ENCODE measurements around the gene NECAB2.
"Not testable (repeated sequence)": the region's sequence is repeated elsewhere in the genome, so short reads cannot be mapped to it uniquely, and the experiment has no call there.

The NECAB2 gene

GRCh38 chr16:83936581-83937165 is 31.4 kb upstream of the NECAB2 start:
- DNase-seq, result no peak

DNA sequence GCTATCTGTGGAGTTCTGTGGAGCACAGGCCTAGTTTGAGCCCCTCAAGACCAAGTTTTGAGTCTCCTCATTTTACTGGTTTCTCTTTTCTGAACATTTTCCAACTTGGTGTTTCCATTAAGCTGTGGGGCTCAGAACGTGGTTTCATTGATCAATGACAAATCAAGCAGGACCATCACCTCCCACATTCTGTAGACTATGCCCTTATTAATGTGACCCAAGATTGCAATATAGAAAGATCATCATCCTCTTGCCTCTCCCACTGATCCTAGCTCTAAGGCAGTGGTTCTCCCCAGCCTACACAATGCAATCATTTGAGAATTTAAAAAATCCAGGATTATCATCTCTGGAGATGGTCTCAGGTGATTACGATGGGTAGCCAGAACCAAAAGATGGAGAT is 30.8 kb upstream of the NECAB2 start:
- DNase-seq, result no peak

- no peak for DNase-seq
These were observed 29.8 kb upstream of the NECAB2 start for GRCh38 chr16:83937922-83938885.

- DNase-seq, result no peak
These were observed 28.7 kb upstream of the NECAB2 start for GRCh38 chr16:83939266-83939855.

GRCh38 chr16:83940119-83940518 is 27.9 kb upstream of the NECAB2 start:
- no peak for DNase-seq

GRCh38 chr16:83940630-83941378 is 27.2 kb upstream of the NECAB2 start:
- no peak for DNase-seq

DNA sequence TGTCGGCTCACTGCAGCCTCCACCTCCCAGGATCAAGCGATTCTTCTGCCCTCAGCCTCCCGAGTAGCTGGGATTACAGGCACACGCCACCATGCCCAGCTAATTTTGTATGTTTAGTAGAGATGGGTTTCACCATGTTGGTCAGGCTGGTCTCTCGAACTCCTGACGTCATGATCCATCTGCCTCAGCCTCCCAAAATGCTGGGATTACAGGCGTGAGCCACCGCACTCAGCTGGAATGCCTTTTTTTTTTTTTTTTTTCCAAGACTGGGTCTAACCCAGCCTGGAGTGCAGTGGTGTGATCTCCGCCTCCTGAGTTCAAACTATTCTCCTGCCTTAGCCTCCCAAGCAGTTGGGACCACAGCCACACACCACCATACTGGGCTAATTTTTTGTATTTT is 26.5 kb upstream of the NECAB2 start:
- DNase-seq, result not testable (repeated sequence)

- no peak for DNase-seq
These were observed 26.0 kb upstream of the NECAB2 start for GRCh38 chr16:83942074-83942473.

GRCh38 chr16:83942815-83943515 is 25.1 kb upstream of the NECAB2 start:
- DNase-seq, result no peak

- DNase-seq, result no peak
These were observed 24.5 kb upstream of the NECAB2 start for GRCh38 chr16:83943516-83944050.

DNA sequence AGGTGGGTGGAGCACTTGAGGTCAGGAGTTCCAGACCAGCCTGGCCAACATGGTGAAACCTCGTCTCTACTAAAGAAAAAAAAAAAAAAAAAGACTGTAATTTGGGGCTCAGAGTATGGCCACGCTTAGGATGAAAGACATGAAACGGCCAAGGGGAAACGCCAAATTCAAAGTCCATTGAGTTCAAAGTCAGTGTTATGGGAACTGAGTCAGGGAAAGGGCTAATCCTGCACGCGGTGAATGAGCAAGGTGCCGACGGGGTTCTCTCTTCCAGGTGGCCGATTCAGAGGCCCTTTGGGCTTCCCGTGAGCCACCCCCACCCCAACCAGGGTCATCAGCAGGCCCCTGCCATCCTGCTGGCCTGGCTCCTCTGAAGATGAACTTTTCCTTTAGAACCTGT is 22.5 kb upstream of the NECAB2 start:
- DNase-seq, result no peak

DNA sequence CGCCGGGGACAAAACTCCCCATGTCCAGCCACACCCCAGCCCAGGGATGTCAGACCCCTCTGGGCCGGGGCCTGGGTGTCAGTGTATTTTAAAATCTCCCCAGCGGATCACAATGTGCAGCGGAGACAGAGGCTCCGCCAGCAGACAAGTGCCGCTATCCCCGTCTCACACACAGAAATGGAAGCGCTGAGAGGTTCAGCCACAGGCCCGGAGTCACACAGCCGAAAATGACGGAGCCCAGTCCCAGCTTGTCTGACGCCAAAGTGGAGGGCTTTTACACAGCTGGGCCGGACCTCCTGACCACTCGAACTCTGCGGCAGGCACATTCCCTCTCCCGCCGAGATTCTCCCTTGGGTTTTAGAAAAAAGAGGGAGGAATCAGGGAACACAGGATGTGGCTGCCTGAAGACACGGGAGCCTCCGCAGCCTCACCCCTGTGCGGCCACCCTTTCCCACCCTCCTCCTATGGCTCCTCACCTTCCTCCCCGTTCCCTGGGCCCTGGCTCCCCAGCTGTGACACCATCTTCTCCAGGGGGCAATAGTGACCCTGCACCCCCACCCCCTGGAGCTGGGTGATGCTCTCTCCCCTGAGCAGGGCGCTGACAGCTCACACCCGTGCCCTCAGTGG is 21.8 kb upstream of the NECAB2 start:
- no peak for DNase-seq

GRCh38 chr16:83946781-83947566 is 21.1 kb upstream of the NECAB2 start:
- no peak for DNase-seq

DNA sequence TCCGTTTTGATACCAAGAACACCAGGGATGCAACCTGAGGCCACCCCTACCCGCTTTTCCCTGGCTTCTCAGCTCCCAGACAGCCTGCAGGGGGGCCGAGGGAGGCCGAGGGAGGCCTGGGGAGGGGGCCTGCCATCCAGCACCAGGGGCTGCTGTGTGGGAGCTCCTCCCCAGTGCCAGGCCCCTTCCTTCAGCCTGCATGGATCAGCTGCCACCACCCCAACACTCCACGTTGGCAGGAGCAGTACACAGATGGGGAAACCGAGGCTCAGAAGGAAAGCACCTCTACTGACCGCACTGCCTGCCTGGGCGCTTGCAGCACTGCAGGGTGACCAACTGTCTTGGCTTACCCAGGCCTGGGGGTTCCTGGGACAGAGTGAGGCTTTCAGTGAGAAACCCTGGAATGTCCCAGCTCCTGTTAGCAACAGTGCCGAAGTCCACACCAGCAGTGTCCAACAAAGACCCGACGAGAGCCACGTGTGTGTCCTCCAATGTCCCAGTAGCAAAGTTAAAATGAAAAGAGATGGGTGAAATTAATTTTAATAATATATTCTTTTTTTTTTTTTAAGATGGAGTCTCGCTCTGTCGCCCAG is 20.3 kb upstream of the NECAB2 start:
- DNase-seq, result no peak

GRCh38 chr16:83948914-83949723 is 18.9 kb upstream of the NECAB2 start:
- DNase-seq, result no peak

DNA sequence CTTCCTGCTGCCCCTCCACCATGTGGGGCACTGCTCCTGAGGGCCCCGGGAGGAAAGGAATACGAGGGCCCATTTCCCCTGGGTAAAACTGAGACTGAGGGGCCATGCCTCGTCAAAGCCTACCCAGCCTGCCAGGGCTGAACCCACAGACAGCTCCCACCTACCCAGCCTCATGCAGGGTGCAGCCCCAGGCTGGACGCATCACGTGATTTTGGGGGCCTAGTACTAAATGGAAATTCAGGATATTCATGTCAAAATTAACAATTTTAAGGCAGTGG is 18.4 kb upstream of the NECAB2 start:
- DNase-seq, result no peak

DNA sequence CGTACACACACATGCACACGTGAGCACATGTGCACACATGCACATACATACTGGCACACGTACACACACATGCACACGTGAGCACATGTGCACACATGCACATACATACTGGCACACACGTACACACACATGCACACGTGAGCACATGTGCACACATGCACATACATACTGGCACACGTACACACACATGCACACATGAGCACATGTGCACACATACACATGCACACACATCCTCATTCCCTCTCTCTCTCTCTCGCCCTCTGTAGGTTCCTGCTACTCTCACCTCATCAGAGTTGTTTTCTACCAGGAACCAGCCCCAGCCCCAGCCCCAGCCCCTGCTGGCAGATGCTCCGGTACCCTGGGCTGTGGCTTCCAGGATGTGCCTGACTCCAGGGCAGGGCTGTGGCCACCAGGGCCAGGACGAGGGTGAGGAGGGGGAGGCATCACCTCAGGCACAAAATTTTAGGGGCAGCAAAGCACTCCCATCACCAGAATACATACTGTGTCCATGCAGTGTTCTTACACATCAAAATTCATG is 17.1 kb upstream of the NECAB2 start:
- not testable (repeated sequence) for DNase-seq

DNA sequence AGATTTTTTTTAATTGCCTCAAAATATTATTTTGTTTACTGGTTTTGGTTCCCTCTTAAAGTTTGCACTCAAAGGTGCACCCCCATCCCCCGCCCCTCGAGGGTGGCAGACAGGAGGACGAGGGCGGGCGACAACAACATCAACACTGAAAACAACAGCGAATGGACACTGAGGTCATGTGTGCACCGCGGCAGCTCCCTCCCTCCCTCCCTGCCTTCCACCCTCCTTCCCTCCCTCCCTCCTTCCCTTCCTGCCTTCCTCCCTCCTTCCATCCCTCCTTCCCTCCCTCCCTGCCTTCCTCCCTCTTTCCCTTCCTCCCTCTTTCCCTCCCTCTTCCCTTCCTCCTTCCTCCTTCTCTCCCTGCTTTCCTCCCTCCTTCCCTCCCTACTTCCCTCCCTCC is 16.5 kb upstream of the NECAB2 start:
- no peak for DNase-seq

DNA sequence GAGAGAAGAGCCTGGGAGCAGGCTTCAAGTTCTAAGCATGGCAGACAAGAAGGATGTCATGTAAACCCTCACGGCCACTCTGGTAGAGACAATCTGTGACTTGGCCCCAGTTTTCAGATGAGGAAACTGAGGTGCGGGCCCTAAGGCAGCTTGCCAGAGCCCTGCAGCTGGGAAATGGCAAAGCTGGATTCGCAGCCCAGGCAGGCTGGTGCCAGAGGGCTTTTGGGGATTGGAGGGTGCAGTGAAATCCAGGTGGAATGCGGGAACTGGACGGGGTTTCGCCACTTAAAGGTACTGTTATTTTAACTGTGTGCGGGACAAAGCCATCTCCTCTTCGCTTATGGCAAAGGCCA is 15.5 kb upstream of the NECAB2 start:
- peak; percentile 53 for DNase-seq
